Measurements from ENCODE around the gene MAN2C1.
"Not testable (repeated sequence)": the region's sequence is repeated elsewhere in the genome, so short reads cannot be mapped to it uniquely, and the experiment has no call there.

The MAN2C1 gene

DNA sequence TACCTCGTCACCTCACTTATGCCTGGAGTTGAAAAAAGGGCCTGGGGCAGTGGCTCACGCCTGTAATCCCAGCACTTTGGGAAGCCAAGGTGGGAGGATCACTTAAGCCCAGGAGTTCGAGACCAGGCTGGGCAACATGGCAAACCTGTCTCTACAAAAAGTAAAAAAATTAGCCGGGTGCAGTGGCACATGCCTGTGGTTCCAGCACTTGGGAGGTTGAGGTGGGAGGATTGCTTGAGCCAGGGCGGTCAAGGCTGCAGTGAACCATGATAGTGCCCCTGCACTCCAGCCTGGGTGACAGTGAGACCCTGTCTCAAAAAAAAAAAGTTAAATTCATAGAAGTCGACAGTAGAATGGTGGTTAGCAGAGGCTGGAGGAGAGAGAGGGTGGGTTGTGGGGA, 26.2 kb downstream of the MAN2C1 start:
- DNase-seq = no peak

DNA sequence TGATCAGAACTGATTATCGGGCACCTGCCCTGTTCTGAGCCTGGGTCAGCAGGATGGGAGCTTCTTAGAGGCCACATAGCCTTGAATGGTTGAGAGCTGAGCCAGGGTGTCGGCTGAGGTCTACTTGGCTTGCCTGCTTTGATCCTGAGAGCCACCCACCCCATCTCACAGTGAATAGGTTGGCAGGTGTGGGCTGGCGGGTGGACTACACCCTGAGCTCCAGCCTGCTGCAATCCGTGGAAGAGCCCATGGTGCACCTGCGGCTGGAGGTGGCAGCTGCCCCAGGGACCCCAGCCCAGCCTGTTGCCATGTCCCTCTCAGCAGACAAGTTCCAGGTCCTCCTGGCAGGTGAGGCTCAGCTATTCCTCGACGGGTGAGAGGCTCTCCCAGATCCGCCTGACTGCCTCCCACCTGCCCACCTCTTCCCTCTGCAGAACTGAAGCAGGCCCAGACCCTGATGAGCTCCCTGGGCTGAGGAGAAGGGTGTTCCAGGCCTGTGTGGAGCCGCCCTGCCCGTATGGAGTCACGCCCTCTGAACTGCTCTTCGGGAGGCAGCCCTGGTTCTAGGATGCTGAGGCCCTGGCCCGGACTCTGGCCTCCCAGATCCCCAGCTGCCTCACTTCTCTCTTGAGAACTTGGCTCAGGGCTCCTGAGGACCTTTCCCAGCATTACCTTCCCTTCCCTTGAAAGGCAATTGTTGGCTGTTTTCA, 28.7 kb downstream of the MAN2C1 start:
- no peak for DNase-seq

- DNase-seq = no peak
Measured at GRCh38 chr15:75338661-75339240, 29.7 kb downstream of the MAN2C1 start.

DNA sequence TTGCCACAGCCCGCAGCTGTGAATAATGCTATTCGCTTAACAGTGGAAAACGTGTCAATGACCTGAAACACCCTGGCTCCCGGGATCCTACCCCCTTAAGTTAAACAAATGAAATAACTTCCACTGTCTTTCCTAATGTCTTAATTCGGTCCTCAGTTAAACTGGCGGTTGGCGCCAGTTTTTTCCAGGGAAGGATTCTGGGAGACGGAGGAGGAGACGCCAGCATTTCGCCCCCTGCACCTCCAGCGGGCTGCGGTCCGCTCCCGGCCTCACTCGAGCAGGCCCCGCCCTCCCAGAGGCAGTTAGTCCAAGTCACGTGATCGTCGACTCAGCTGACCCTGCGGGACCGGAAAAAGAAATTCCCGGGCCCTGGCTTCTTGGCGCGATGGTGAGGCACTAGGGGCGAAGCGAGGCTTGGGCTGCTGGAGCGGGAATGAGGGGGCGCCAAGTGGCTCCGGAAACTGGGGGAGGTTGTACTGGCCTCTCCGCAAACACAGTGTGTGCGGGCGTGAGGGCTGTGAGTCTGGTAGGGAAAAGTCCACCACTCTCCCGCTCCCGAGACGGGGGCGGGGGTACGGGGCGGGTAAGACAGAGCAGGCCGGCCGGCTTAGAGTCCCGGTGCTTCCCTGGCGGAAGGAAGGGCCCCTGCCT, 32.6 kb downstream of the MAN2C1 start, which contains the start of gene COMMD4:
Gene COMMD4, plus strand, starts transcription at position 359 of the 651 bp plus-strand sequence. Its CDS starts 27 bp downstream, at position 386.
- peak; percentile 99 for DNase-seq

GRCh38 chr15:75335313-75335704, 33.1 kb downstream of the MAN2C1 start:
- DNase-seq = no peak

DNA sequence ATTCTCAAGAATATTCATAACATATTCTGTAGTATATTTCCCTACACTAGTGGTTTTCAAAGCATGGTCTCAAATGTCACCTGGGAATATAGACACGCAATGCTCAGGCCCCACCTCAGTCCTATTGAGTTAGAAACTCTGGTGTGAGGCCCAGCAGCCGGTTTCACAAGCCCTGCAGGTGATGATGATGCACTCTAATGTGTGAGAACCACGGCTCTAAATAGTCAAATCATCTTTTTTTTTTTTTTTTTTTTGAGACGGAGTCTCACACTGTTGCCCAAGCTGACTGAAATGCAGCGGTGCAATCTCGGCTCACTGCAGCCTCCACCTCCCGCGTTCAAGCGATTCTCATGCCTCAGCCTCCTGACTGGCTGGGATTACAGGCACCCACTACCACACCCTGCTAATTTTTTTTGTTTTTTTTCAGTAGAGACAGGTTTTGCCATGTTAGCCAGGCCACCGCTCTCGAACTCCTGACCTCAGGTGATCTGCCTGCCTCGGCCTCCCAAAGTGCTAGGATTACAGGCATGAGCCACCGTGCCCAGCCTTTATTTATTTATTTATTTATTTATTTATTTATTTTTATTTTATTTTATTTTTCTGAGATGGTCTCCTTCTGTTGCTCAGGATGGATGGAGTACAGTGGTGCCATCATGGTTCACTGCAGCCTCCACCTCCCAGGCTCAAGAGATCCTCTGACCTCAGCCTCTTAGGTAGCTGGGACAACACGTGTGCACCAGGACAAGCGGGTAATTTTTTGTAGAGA, 34.6 kb downstream of the MAN2C1 start:
- DNase-seq = not testable (repeated sequence)

DNA sequence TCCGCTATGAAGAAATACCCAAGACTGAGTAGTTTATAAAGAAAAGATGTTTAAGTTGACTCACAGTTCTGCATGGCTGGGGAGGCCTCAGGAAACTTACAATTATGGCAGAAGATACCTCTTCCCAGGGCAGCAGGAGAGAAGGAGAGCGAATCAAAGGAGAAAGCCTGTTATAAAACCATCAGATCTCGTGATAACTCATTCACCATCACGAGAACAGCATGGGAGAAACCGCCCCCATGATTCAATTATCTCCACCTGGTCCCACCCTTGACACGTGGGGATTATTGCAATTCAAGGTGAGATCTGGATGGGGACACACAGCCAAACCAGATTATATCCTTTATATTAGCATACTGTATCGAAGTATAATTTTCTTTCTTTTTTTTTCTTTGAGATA, 36.3 kb downstream of the MAN2C1 start:
- not testable (repeated sequence) for DNase-seq

GRCh38 chr15:75329571-75329970, 38.8 kb downstream of the MAN2C1 start:
- DNase-seq = no peak

- no peak for DNase-seq
Measured at GRCh38 chr15:75328493-75329314, 39.7 kb downstream of the MAN2C1 start.

GRCh38 chr15:75327491-75327890, 40.9 kb downstream of the MAN2C1 start:
- no peak for DNase-seq

DNA sequence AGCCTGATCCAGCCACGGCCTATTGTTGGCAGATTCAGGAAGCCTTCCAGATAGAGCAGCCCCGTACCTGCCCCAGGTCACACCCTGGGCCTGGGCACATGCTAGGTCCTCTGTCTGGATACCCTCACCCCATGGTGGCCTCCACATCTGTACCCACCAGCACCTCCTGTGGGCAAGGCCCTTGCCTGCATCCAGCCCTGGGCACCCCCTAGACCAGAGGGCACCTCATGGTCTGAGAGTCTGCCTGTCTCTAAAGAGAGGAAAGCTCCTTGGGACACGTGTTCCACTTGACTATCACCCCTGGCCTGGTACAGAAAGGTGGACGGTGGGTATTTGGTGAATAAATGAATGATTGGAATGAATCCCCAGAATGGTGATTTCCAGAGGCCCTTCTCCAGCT, 41.4 kb downstream of the MAN2C1 start:
- DNase-seq = no peak

DNA sequence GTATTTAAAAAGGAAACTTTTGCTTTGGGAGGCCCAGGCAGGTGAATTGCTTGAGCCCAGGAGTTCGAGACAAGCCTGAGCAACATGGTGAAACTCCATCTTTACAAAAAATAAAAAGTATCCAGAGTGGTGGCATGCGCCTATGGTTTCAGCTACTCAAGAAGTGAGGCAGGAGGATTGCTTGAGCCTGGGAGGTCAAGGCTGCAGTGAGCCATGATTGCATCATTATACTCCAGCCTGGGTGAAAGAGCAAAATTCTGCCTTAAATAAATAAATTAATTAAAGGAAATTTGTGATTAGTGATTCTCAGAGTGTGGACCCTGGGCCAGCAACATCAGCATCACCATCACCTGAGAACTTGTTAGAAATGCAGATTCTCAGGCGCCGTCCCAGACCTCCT, 42.5 kb downstream of the MAN2C1 start:
- no peak for DNase-seq

DNA sequence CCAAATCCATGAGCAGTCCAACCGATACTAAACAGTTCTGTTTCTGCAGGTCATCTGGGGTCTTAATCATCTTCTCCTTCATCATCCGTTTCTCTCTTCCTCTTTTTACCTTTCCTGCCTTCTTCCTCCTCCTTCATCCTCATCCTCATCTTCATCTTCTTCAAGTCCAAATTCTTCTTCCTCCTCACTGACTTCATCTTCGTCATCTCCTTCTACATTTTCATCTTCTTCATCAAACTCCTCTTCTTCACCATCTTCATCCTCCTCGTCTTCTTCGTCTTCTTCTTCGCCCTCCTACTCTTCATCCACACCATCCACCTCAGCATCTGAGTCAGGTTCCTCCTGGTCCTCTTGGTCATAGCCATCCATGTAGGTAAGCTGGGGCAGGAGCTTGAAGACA, 46.7 kb downstream of the MAN2C1 start:
- DNase-seq = no peak

DNA sequence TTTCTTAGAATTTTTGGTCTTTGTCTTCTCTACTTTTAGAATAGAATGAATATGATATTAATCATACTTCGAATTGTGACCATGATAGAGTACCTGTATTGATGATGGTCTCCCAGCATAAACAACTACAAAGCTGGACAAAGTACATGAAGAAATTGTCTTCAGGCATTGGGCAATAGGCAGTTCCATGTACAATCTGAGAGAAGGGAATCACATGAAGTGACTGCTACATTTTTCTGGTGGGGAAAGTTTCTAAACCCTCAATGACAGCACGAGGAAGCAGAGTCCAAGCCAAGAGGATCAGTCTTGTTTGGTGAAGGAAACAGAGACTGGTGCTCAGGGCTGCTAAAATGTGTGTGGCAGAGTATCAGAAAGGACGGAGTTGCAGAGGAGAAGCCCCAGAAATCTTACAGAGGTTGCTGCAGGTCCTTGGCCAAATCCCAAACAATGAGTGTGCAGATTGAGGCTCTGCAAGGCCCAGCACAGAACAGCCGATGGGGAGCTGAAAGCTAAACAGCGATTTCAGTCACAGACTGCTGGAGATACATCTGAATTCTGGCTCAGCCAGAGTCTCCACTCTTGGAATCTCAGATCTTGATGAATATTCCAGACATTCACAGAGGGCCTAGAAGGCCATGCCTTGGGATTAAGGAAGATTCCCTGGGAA, 49.0 kb downstream of the MAN2C1 start:
- DNase-seq = not testable (repeated sequence)

GRCh38 chr15:75314552-75315290, 53.7 kb downstream of the MAN2C1 start:
- no peak for DNase-seq

DNA sequence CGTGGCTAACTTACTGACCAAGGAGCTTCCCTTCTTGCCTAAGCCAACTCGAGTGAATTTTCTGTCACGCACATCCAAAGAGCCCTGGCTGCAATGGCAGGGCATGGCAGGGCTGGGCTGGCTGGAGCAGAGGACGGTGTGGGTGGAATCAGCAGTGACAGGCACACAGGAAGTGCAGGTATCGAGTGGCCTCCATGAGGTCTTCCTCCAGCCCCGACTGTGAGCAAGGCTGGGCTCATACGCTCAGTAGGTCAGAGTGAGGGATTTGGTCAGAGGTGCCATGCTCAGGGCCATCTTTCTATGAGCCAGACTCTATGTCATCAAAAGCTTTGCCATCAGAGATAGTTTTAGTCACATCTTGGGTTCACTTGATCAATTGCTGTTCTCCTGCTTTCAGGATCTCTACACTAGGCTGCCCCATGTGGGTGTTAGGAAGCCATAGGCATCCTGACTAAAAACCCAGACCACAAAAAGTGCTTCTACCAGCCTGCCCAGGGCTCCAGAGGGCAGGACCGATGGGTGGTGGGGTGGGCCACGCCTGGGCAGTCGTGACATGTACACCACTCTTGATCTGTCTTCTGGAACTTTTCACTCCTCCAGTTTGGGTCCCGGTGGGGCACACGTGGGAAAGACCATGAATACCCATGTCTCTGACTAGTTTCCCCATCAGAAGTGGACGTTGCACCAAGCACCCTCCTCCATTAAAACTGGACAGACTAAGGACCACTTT, 55.1 kb downstream of the MAN2C1 start:
- DNase-seq = no peak

DNA sequence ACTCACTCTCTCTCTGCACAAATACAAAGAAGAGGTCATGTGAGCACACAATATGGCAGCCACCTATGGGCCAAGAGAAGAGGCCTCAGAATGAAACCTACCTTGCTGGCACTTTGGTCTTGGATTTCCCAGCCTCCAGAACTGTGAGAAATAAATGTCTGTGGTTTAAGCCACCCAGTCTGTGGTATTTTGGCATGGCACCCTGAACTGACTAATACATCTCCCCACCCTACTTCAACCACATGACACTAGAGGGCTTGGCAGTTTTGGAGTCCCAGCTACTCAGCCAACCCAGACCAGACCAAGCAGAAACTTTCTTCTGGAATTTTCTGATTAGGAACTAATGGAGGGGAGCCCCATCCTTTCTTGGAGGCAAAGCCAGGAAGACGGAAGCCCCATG, 55.9 kb downstream of the MAN2C1 start:
- peak; percentile 40 for DNase-seq

- no peak for DNase-seq
Measured at GRCh38 chr15:75309711-75310110, 58.7 kb downstream of the MAN2C1 start.

- DNase-seq = peak; percentile 69
Measured at GRCh38 chr15:75307778-75308390, 60.5 kb downstream of the MAN2C1 start.

DNA sequence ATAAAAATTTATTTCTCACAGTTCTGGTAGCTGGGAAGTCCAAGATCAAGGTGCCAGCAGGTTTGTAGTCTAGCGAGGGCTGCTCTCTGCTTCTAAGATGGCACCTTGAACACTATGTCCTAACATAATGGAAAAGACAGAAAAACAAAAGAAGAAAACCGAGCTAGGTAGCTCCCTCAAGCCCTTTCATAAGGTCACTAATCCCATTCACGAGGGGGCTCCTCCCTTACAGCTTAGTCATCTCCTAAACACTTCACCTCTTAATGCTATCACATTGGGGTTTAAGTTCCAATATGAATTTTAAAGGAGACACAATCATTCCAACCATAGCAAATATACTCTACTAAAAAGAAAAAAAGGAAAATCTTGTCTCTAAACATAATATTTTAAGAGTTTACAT, 62.2 kb downstream of the MAN2C1 start:
- DNase-seq = no peak
